ENCODE data around the gene CCT8. TPM values are rescaled to one million over a fixed set of nuclear protein-coding genes. Genes with fewer than 3 reads are reported as not detected.
A peak's percentile ranks its signal among the peaks of the same experiment; 100 is the strongest.
"Not testable (repeated sequence)": the region's sequence is repeated elsewhere in the genome, so short reads cannot be mapped to it uniquely, and the experiment has no call there.

CCT8 gene
- total RNA-seq, 1 experiment from 2014 or later: 259 TPM

GRCh38 chr21:29084372-29084771, 10.9 kb upstream of the CCT8 start:
- no peak for DNase-seq
- Histone ChIP-seq H3K4me3 (ENCODE audit: insufficient read depth, low read depth, low read length) (no peak overlapping the region), H3K36me3 (replicated peaks; ENCODE audit: control insufficient read depth, insufficient read depth, low read length) (no peaks in the 10 kb centered on the region), H3K27me3 (ENCODE audit: control insufficient read depth, insufficient read depth, low read length) (peaks cover 1% of the 10 kb centered on the region; the same call in 1 of the 2 replicates)

- no peak for DNase-seq
- Histone ChIP-seq H3K36me3 (replicated peaks; ENCODE audit: control insufficient read depth, insufficient read depth, low read length) (no peaks in the 10 kb centered on the region), H3K4me3 (ENCODE audit: insufficient read depth, low read depth, low read length) (no peak overlapping the region)
Measured at GRCh38 chr21:29083306-29083705, 9.9 kb upstream of the CCT8 start.

GRCh38 chr21:29082046-29082815, 8.8 kb upstream of the CCT8 start:
- DNase-seq: peak; percentile 26
- H3K36me3 ChIP-seq (replicated peaks; ENCODE audit: control insufficient read depth, insufficient read depth, low read length): no peaks in the 10 kb centered on the region
- H3K4me3 ChIP-seq (ENCODE audit: insufficient read depth, low read depth, low read length): no peak overlapping the region
- peaks cover 1% of the 10 kb centered on the region; the same call in 1 of the 2 replicates for H3K27me3 ChIP-seq (ENCODE audit: control insufficient read depth, insufficient read depth, low read length)

More at GRCh38 chr21:29083306-29083705, 9.9 kb upstream of the CCT8 start:
- H3K27me3 ChIP-seq (ENCODE audit: control insufficient read depth, insufficient read depth, low read length): peaks cover 1% of the 10 kb centered on the region; the same call in 1 of the 2 replicates

DNA sequence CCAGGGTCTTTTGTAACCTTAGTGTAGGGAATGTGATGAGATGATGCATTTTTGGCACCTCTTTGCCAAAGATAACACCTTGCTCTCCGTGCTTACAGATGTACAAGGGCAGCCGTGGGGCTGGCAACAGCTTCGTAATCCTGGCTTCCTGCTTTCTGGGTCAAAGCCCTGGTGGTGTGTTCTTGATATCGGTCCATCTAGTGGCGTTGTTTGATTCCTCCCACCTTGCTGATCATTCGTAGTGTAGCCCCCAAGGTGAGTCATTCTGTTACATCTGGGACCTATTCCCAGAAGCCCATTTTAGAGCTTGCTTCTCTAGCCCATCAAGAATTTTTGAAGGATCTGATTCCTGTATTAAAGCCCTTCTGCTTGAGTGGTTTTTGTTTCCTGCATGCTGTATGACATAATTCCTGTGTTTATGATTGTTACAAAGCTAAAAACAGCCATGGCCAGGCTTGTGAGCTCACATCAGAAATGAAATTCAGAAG, 7.0 kb upstream of the CCT8 start:
- H3K27me3 ChIP-seq (ENCODE audit: control insufficient read depth, insufficient read depth, low read length): no peaks in the 10 kb centered on the region; the same call in 1 of the 2 replicates
- DNase-seq: no peak
- H3K4me3 ChIP-seq (ENCODE audit: insufficient read depth, low read depth, low read length): no peak overlapping the region
- H3K36me3 ChIP-seq (replicated peaks; ENCODE audit: control insufficient read depth, insufficient read depth, low read length): no peaks in the 10 kb centered on the region

DNA sequence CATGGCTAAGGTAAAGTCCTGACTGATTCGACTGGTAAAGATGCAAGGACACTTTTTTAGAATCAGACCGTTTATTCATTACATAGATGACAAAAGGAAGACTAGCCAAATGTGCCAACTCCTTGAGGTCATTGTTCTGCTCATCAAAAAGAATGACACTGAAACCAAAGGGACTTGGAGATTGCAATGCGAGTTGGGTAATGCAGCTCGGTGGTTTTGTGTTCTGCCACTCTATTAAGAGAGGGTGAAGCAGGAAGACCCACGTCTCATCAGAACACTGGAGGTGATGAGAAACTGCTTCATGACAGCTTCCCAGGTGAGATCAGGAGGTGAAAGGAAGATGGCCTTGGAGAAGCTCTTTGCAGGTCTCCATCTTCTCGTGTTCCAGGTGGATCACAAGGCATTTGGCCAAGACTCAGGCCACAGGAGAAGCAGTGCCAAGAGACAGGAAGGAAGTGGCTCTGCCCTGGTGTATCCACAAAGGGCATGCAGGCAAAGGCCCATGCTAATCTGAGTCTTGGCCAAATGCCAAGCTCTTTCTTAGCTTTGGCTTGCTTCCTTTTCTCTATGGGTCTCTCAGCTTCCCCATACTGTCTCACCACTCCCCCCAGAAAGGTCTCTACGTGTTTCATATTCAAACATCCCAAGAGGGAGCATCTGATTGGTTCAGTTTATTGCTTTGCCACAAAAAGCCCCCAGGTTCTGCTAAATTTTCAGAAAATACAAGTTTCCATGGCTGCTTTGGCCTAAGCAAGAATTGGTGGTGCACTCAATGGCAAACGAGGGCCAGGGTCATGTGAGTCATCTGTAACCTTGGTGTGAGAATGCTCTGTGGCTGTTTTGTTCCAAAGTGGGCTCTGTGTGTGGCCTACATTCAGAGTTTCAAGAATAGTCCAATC, 5.7 kb upstream of the CCT8 start:
- Histone ChIP-seq H3K27me3 (ENCODE audit: control insufficient read depth, insufficient read depth, low read length) (no peaks in the 10 kb centered on the region), H3K36me3 (replicated peaks; ENCODE audit: control insufficient read depth, insufficient read depth, low read length) (no peaks in the 10 kb centered on the region), H3K4me3 (ENCODE audit: insufficient read depth, low read depth, low read length) (no peak overlapping the region)
- DNase-seq: no peak

GRCh38 chr21:29077651-29078090, 4.2 kb upstream of the CCT8 start:
- peak overlapping the region; percentile 30; the same call in 1 of the 2 replicates for H3K4me3 ChIP-seq (ENCODE audit: insufficient read depth, low read depth, low read length)
- no peaks in the 10 kb centered on the region for H3K27me3 ChIP-seq (ENCODE audit: control insufficient read depth, insufficient read depth, low read length)
- no peak for DNase-seq
- H3K36me3 ChIP-seq (replicated peaks; ENCODE audit: control insufficient read depth, insufficient read depth, low read length): no peaks in the 10 kb centered on the region

GRCh38 chr21:29076731-29077640, 3.5 kb upstream of the CCT8 start:
- H3K36me3 ChIP-seq (replicated peaks; ENCODE audit: control insufficient read depth, insufficient read depth, low read length); DNase-seq; H3K27me3 ChIP-seq (ENCODE audit: control insufficient read depth, insufficient read depth, low read length): not testable (repeated sequence)
- peak overlapping the region; percentile 30; the same call in 1 of the 2 replicates for H3K4me3 ChIP-seq (ENCODE audit: insufficient read depth, low read depth, low read length)

DNA sequence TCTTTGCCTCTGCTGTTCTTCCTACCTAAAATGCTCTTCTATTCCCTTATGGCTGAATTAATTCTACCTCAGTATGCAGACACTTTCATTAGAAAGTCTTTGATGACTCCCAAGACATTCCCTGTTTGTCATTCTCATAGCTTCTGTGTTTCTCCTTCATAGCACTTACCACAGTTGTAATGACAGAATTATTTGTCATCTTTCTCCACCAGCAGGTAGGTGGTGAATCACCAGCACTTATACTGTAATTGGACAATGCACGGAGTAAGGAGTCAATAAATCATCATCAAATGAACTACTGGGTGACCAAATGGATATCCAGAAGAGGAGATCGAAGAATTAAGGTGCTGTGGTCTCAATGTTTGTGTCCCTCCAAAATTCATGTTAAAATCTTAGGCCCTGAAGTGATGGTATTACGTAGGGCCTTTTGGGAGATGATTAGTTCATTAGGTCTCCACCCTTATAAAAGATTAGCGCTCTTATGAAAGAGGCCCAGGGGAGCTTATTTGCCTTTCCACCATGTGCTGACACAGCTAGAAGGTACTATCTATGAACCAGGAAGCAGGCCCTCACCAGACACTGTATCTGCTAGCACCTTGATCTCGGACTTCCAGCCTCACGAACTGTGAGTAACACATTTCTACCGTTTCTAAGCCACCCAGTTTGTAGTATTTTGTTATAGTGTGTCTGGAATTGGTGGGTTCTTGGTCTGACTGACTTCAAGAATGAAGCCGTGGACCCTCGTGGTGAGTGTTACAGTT, 2.4 kb upstream of the CCT8 start:
- Histone ChIP-seq H3K36me3 (replicated peaks; ENCODE audit: control insufficient read depth, insufficient read depth, low read length) (no peaks in the 10 kb centered on the region), H3K27me3 (ENCODE audit: control insufficient read depth, insufficient read depth, low read length) (no peaks in the 10 kb centered on the region), H3K4me3 (ENCODE audit: insufficient read depth, low read depth, low read length) (no peak overlapping the region)
- no peak for DNase-seq

- Histone ChIP-seq H3K36me3 (replicated peaks; ENCODE audit: control insufficient read depth, insufficient read depth, low read length) (no peaks in the 10 kb centered on the region), H3K4me3 (ENCODE audit: insufficient read depth, low read depth, low read length) (no peak overlapping the region), H3K27me3 (ENCODE audit: control insufficient read depth, insufficient read depth, low read length) (no peaks in the 10 kb centered on the region)
- no peak for DNase-seq
Measured at GRCh38 chr21:29074783-29075182, 1.3 kb upstream of the CCT8 start.

DNA sequence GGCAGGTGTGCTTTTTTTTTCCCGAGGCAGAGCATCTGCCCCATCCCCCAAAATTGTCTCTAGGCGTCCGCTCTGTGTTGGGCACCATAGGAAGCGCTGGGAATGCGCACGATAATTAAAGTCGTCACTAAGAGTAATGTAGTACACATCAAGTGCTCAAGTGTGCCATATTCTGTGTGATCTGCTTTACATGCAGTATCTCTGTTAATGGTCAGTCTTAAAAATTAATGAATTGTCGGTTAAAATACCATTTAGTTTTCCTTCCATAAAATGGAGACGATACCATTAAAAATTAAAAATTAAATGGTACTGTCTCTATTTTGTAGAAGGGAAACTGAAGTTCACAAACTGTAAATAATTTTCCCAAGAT, 544 bp upstream of the CCT8 start:
- Histone ChIP-seq H3K4me3 (ENCODE audit: insufficient read depth, low read depth, low read length) (peak overlapping the region; percentile 88), H3K36me3 (replicated peaks; ENCODE audit: control insufficient read depth, insufficient read depth, low read length) (peaks cover 2% of the 10 kb centered on the region), H3K27me3 (ENCODE audit: control insufficient read depth, insufficient read depth, low read length) (no peaks in the 10 kb centered on the region)
- DNase-seq: no peak

DNA sequence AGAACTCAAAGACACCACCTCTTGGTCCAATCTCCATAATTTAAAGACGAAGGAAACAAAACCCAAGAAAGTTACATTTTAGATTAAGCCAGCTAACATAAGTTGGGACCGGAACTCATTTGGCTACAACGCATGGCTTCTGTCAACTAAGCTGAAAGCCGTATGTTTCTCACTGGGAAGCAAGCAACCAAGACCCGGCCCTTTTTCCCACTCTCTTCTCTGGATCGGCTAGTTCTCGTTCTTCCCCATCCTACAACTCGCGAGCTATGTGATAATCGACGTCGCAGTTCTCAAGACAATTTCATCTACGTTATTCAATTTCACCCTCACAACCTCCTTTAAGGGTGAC, 601 bp downstream of the CCT8 start:
- H3K4me3 ChIP-seq (ENCODE audit: insufficient read depth, low read depth, low read length): peak overlapping the region; percentile 88
- DNase-seq: no peak
- H3K36me3 ChIP-seq (replicated peaks; ENCODE audit: control insufficient read depth, insufficient read depth, low read length): peaks cover 5% of the 10 kb centered on the region
- H3K27me3 ChIP-seq (ENCODE audit: control insufficient read depth, insufficient read depth, low read length): no peaks in the 10 kb centered on the region

- Histone ChIP-seq H3K27me3 (ENCODE audit: control insufficient read depth, insufficient read depth, low read length) (no peaks in the 10 kb centered on the region), H3K36me3 (replicated peaks; ENCODE audit: control insufficient read depth, insufficient read depth, low read length) (peaks cover 52% of the 10 kb centered on the region), H3K4me3 (ENCODE audit: insufficient read depth, low read depth, low read length) (no peak overlapping the region)
- DNase-seq: no peak
Measured at GRCh38 chr21:29064850-29065481, 8.5 kb downstream of the CCT8 start.

- no peak overlapping the region for H3K4me3 ChIP-seq (ENCODE audit: insufficient read depth, low read depth, low read length)
- H3K27me3 ChIP-seq (ENCODE audit: control insufficient read depth, insufficient read depth, low read length): no peaks in the 10 kb centered on the region
- peaks cover 32% of the 10 kb centered on the region for H3K36me3 ChIP-seq (replicated peaks; ENCODE audit: control insufficient read depth, insufficient read depth, low read length)
- DNase-seq: no peak
Measured at GRCh38 chr21:29056538-29057050, 16.9 kb downstream of the CCT8 start.
